GM18861 (cell line): ENCODE measurements around the gene VAPB.
"Not testable (repeated sequence)": the region's sequence is repeated elsewhere in the genome, so short reads cannot be mapped to it uniquely, and the experiment has no call there.

Experiments used
- ATAC-seq: cut with Tn5 transposase; IDR thresholded peaks from one replicate; pipeline ENCODE4 v1.9.1; 2021; ENCODE audit not compliant: unreplicated experiment

VAPB gene

GRCh38 chr20:58406422-58407001 is 17.5 kb downstream of the VAPB start:
- no peak for ATAC-seq

GRCh38 chr20:58407201-58407873 is 18.3 kb downstream of the VAPB start:
- no peak for ATAC-seq

- ATAC-seq: no peak
These were observed 19.0 kb downstream of the VAPB start for GRCh38 chr20:58407966-58408557.

DNA sequence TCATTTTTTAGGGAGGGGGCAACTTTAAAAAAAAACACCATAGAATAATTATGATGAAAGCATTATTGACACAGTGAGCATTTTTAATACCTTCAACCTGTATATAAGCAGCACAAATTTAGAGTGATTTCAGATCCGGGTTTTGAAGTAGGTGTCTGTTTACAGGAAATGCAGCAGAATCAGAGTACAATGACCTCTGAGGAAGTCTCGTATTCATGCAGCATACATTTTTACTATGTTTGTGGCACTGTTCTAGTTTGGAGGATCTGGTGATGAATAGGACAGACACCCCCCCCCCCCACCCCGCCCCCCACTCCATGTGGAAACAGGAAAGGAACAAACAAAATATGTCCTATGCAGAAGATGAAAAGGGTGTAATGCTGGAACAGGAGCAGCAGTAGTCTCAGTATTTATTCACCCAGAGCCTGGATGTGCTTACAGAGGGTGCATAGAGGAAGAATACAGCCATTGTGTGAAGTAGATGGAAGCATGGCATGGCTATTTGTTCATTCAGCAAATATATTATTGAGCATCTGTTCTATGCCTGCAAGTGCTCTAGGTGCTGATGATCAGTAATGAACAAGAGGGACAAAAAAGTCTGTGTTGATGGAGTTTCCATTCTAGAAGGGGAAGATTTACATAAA is 19.7 kb downstream of the VAPB start:
- ATAC-seq: no peak

- not testable (repeated sequence) for ATAC-seq
These were observed 25.2 kb downstream of the VAPB start for GRCh38 chr20:58414216-58414615.

- ATAC-seq: not testable (repeated sequence)
These were observed 25.8 kb downstream of the VAPB start for GRCh38 chr20:58414786-58415185.

GRCh38 chr20:58416057-58416456 is 27.0 kb downstream of the VAPB start:
- ATAC-seq: no peak

GRCh38 chr20:58416835-58417234 is 27.8 kb downstream of the VAPB start:
- no peak for ATAC-seq

GRCh38 chr20:58417438-58417837 is 28.4 kb downstream of the VAPB start:
- ATAC-seq: no peak

GRCh38 chr20:58418949-58419748 is 30.1 kb downstream of the VAPB start:
- ATAC-seq: no peak

DNA sequence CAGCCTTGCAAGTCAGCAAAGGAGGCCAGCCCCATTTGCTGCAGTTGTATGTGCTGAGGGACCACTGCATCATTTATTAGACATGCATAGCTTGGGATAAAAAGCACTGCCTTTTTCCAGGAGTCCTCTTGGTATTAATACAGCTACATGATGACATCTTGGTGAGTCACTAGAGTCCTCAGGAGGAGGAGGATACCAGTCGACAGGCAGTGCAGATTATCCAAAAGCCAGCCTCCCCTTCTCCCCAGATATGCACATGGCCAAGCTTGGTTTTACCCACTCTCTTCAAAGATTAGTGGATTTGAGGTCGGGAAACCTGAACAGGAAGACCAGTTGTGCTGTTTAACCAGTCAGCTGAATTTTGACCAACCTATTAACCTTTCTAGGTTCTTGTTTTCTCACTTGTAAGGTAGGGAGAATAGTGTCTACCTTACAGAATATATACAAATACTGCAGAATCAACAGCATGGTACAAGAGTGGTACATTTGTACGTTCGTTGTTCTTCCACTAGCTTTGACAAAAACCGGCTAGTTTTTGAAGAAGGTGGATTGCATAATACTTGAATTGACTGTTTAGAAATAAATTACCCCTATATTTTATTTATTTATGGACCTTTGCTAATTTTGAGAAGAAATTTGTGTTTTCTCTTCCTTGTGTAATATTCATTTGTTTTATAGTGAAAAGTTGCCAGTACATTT is 31.9 kb downstream of the VAPB start:
- no peak for ATAC-seq

DNA sequence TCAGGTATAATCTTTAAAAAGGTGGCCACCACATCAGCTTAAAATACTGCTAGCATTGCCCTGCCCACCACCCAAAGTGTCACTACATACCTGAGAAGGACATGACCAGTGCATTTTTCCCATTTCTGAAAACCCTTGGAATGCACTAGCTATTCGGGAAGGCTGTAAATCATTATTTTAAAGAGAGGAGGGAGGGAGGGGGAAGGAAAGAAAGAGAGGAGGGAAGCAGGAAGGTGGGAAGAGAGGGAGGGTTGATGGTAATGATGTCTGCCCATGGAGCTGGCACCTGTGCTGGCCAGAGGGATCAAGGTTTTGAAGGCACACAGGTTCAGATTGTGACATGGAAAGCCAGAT is 32.4 kb downstream of the VAPB start:
- ATAC-seq: no peak

DNA sequence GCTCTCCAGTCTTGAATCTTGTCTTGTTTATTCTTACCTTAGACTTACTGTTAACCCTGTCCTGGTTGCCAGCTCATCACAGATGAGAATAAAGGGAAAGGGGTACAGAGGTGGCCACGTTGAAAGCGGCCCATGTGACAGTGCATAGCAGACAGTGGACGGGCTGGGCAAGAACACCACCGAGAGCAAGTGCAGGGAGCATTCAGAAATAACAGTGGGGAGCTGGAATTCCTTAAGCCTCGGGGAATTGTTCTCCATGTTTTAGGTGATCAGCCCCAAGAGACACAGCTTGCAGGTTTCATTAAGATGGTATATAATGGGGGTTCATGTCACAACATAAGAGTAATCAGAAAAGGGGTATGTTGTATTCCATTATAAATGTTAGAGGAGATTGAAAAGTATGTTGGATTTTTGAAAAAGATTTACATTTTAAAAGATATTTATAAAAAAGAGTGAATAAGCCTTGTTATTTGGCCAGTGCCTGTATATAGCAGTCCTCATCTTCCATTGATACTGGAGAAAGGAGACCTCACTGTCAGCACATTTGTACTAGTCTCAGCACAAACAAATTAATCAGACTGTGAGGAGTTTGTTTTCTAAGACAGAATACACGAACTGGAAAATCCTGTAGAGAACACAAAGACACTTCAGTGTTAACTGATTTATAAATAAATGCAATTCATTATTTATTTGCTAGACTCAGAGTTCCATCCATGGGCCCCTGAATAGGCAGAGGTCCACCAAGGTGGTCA is 35.4 kb downstream of the VAPB start:
- no peak for ATAC-seq

- ATAC-seq: not testable (repeated sequence)
These were observed 38.5 kb downstream of the VAPB start for GRCh38 chr20:58427571-58427970.

- ATAC-seq: no peak
These were observed 39.3 kb downstream of the VAPB start for GRCh38 chr20:58428364-58428763.

DNA sequence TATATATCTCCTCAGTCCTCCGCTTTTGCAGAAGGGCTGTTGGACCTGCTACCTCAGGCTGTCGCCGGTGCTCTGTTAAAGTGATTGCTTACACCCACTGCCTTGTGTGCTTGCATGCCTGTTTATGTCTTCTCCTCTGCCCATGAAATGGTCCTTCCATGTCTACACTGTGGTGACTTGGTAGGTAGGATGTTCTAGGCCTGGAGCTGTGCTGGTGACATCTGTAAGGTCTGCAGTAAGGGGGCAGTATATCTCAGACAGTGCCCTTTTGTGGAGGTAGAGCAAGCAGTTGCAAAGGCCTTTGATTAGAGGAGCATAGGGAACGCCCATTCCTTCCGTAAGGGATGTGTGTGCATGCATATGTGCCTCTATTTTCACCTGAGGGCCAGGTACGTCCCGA is 40.3 kb downstream of the VAPB start:
- no peak for ATAC-seq

DNA sequence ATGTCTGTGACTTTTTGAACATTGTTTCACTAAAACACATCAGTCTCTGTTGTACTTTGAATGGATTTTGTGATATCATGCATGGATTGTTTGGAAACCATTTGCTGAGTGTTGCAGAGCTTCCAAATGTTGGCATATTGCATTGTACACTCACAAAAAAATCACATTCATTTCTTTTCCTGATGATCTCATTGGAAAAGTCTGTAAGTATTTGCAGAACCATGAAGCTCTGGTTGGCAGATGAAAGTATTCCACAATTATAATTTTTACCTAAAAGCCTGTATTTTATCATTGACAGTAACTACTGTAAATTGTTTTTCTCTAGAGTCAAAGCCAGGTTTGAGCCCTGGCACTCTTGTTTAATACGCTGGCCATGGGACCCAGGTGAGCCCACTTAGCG is 42.1 kb downstream of the VAPB start:
- ATAC-seq: no peak

DNA sequence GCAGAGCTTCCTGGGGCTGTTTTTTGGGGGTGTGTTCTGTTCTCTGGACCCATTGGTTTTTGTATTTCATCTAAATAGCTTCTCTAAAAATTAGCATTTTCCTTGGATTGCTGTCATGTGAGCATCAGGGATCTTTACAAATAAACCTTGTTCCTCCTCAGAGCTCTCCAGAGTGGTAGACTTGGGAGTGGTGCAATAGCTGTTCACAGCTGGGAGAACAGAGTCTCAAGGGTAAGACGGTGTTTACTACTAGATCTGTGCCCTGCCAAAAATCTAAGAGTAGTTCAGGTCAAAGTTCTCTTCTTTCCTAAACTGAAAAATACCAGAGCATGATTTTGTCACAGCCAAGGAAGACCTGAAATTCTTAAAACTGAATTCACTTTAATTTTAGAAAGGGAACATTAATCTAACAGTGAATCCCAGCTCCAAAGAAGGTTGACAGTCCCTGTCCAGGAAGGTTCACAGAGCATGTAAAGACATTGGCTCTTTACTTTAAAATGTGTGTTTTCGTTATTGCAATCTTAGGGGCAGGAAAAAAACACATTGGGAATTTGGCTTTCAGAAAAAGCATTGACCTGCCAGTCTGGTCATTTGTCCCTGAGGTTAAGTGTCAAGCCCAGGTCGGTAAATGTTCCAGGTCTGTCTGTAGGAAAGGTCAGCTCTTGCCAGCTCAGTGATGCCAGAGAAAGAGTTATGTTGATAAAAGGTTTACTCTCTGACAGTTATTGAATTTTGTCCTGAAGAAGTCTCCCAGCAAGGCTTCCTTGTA is 43.3 kb downstream of the VAPB start:
- no peak for ATAC-seq

DNA sequence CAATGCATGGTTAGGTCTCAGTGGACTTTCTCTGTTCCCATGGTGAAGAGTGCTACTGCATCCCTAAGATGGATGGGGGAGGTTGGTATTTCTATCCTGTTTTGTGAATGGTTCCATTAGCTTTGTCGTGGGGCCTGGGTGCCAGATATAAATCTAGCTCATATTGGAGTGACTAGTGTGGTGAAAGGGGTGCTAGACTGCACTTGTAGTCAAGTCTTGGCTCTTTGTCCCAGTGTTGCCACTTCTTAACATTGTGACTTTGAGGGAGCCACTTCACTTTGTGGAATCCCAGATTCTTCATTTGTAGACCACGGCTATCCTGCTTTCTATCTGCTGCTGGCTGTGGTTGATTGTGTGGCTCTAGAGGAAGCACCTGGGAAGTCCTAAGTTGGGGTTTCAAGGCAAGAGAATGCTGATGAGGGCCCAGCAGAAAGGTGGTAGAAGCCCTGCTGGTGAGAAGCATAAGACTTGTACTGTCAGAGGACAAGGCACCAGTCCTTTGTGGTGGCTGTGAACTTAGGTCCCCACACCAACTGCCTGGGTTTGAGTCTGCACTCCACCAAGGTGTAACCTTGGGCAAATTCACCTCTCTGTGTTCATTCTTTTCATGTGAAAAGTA is 44.1 kb downstream of the VAPB start:
- ATAC-seq: no peak
